DND-41 (cell line): ENCODE data around the gene SOD3.

Source experiments
- ATAC-seq: fragments of 200-7000 bp; cut with Tn5 transposase; 3 replicates; pipeline ENCODE4 v1.9.1; 2021; ENCODE audit warnings: low read depth; ENCODE audit not compliant: insufficient read depth
- DNase-seq: peaks from one replicate; pipeline ENCODE4 v3.0.0-alpha.2; 2020
- H2AFZ ChIP-seq: 2 replicates; pipeline ENCODE4 v1.6.0; 2012; ENCODE audit warnings: low read depth, low read length
- H3K27ac ChIP-seq: 2 replicates; pipeline ENCODE4 v1.5.1; 2012; ENCODE audit warnings: low read length, inconsistent platforms
- H3K27me3 ChIP-seq: fragments of 200-600 bp; sonication (generic); 2 replicates; pipeline ENCODE4 v1.6.0; 2012; ENCODE audit warnings: low read length, mild to moderate bottlenecking, inconsistent platforms; ENCODE audit not compliant: insufficient read depth, poor library complexity
- H3K36me3 ChIP-seq: 2 replicates; pipeline ENCODE4 v1.5.1; 2012; ENCODE audit warnings: low read length, inconsistent platforms; ENCODE audit not compliant: insufficient read depth
- H3K4me1 ChIP-seq: 2 replicates; pipeline ENCODE4 v1.5.1; 2012; ENCODE audit warnings: mild to moderate bottlenecking, low read length; ENCODE audit not compliant: insufficient read depth
- H3K4me2 ChIP-seq: 2 replicates; pipeline ENCODE4 v1.6.0; 2012; ENCODE audit warnings: mild to moderate bottlenecking, moderate library complexity, low read length, inconsistent platforms; ENCODE audit not compliant: insufficient read depth
- H3K4me3 ChIP-seq, 2 experiments: fragments of 200-600 bp in 1 of 2; shearing (Covaris generic) in 1 of 2; 2 replicates each; pipeline ENCODE4 v1.5.1; 2012 to 2016; ENCODE audit warnings: inconsistent platforms in 2 of 2, low read length in 2 of 2, mild to moderate bottlenecking in 2 of 2, low read depth in 1 of 2, moderate library complexity in 1 of 2
- H3K79me2 ChIP-seq: 2 replicates; pipeline ENCODE4 v1.6.0; 2012; ENCODE audit warnings: low read length, inconsistent platforms; ENCODE audit not compliant: insufficient read depth
- H3K9ac ChIP-seq: 2 replicates; pipeline ENCODE4 v1.6.0; 2012; ENCODE audit warnings: low read depth, mild to moderate bottlenecking, inconsistent platforms, low read length, moderate library complexity
- H3K9me3 ChIP-seq: 2 replicates; pipeline ENCODE4 v1.5.1; 2012; ENCODE audit warnings: low read length, moderate library complexity, mild to moderate bottlenecking, inconsistent platforms; ENCODE audit not compliant: insufficient read depth, severe bottlenecking
- H4K20me1 ChIP-seq: 2 replicates; pipeline ENCODE4 v1.6.0; 2012; ENCODE audit warnings: low read length; ENCODE audit not compliant: insufficient read depth
- EZH2 ChIP-seq: IDR thresholded peaks from 3 replicates; pipeline ENCODE4 v1.6.1; 2012; ENCODE audit warnings: borderline replicate concordance, low read depth, mild to moderate bottlenecking, moderate library complexity, low read length, inconsistent platforms; ENCODE audit not compliant: severe bottlenecking
- TF ChIP-seq, protein P1 (sequence below): IDR thresholded peaks from 2 replicates; pipeline ENCODE4 v1.5.1; 2012; ENCODE audit warnings: borderline replicate concordance, low read length, moderate library complexity, mild to moderate bottlenecking; ENCODE audit not compliant: poor library complexity, severe bottlenecking; ENCODE audit errors: extremely low read depth

The SOD3 gene

DNA sequence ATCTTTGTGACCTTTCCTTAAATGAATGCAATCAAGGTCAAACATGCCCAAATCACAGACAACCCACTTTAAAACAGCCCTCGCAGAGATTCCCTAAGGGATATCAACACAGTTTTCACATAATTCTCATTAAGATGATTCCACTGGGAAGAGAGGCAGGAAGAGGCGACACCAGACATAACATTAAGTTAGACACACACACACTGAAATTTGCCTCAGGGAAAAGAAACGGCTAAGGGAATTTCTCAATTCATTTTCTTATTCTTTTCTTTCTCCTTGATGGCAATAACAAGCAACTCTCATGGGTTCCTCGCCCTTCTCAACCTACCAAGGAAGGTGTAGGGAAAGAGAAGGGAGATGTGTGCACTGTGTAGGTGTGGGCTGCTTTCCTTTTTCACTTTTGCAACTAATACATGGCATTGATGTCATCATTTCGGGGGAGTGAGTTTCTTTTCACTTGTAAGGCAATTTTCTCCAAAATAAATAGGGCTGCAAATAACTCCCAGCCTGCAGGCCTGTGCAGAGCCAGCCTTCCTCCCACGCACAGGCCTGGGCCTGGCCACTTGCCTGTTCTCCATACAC, 41.4 kb downstream of the SOD3 start:
- H3K4me3 ChIP-seq = no peak overlapping the region
- no peak overlapping the region for H3K9ac ChIP-seq
- no peak overlapping the region for H3K4me2 ChIP-seq
- H2AFZ ChIP-seq = no peak overlapping the region
- no peaks in the 10 kb centered on the region for H3K79me2 ChIP-seq
- H3K27me3 ChIP-seq = no peaks in the 10 kb centered on the region
- H3K9me3 ChIP-seq = no peaks in the 10 kb centered on the region
- DNase-seq = no peak
- H3K27ac ChIP-seq = no peak overlapping the region
- ATAC-seq = no peak
- no peaks in the 10 kb centered on the region; the same call in 1 of the 2 replicates for H4K20me1 ChIP-seq
- H3K4me1 ChIP-seq = no peaks in the 10 kb centered on the region
- no peaks in the 10 kb centered on the region for H3K36me3 ChIP-seq
- TF ChIP-seq, protein P1, sequence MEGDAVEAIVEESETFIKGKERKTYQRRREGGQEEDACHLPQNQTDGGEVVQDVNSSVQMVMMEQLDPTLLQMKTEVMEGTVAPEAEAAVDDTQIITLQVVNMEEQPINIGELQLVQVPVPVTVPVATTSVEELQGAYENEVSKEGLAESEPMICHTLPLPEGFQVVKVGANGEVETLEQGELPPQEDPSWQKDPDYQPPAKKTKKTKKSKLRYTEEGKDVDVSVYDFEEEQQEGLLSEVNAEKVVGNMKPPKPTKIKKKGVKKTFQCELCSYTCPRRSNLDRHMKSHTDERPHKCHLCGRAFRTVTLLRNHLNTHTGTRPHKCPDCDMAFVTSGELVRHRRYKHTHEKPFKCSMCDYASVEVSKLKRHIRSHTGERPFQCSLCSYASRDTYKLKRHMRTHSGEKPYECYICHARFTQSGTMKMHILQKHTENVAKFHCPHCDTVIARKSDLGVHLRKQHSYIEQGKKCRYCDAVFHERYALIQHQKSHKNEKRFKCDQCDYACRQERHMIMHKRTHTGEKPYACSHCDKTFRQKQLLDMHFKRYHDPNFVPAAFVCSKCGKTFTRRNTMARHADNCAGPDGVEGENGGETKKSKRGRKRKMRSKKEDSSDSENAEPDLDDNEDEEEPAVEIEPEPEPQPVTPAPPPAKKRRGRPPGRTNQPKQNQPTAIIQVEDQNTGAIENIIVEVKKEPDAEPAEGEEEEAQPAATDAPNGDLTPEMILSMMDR = no peak
- TF ChIP-seq EZH2 = no peak

GRCh38 chr4:24837336-24837735, 42.0 kb downstream of the SOD3 start:
- H3K27ac ChIP-seq = no peak overlapping the region
- DNase-seq (no peak), ATAC-seq (no peak)
- no peaks in the 10 kb centered on the region for H3K36me3 ChIP-seq
- H3K79me2 ChIP-seq = no peaks in the 10 kb centered on the region
- no peaks in the 10 kb centered on the region for H3K4me1 ChIP-seq
- no peak overlapping the region for H2AFZ ChIP-seq
- H3K9me3 ChIP-seq = no peaks in the 10 kb centered on the region
- no peak for TF ChIP-seq EZH2
- TF ChIP-seq, protein P1 = no peak
- no peaks in the 10 kb centered on the region; the same call in 1 of the 2 replicates for H4K20me1 ChIP-seq
- H3K9ac ChIP-seq = no peak overlapping the region
- H3K27me3 ChIP-seq = no peaks in the 10 kb centered on the region
- H3K4me3 ChIP-seq = no peak overlapping the region
- H3K4me2 ChIP-seq = no peak overlapping the region

GRCh38 chr4:24837781-24838180, 42.4 kb downstream of the SOD3 start:
- no peaks in the 10 kb centered on the region for H3K9me3 ChIP-seq
- H3K4me1 ChIP-seq = no peaks in the 10 kb centered on the region
- H3K9ac ChIP-seq = no peak overlapping the region
- ATAC-seq (no peak), DNase-seq (no peak)
- H3K36me3 ChIP-seq = no peaks in the 10 kb centered on the region
- H3K27me3 ChIP-seq = no peaks in the 10 kb centered on the region
- no peak overlapping the region for H2AFZ ChIP-seq
- H3K4me3 ChIP-seq = no peak overlapping the region
- H3K79me2 ChIP-seq = no peaks in the 10 kb centered on the region
- H3K4me2 ChIP-seq = no peak overlapping the region
- H4K20me1 ChIP-seq = no peaks in the 10 kb centered on the region; the same call in 1 of the 2 replicates
- TF ChIP-seq, protein P1 = no peak
- H3K27ac ChIP-seq = no peak overlapping the region

DNA sequence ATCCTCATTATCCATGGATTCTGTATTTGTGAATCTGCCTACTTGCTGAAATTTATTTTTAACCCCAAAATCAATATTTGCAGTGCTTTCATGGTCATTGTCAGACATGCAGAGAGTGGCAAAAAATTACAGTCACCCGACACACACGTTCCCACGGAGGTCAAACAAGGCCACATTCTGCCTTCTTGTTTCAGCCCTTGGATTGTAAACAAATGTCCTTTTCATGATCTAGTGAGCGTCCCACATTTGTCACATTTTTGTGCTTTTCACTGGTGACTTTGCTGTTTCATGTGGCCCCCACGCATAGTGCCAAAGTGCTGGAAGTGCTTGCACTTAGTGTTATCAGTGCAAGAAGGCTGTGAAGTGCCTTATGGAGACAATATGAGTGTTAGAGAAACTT, 45.0 kb downstream of the SOD3 start:
- H3K36me3 ChIP-seq = no peaks in the 10 kb centered on the region
- DNase-seq = no peak
- no peak for ATAC-seq
- no peaks in the 10 kb centered on the region for H3K79me2 ChIP-seq
- no peaks in the 10 kb centered on the region for H3K9me3 ChIP-seq
- H3K4me3 ChIP-seq = no peak overlapping the region
- no peak overlapping the region for H3K4me2 ChIP-seq
- H3K4me1 ChIP-seq = no peaks in the 10 kb centered on the region
- H3K27me3 ChIP-seq = no peaks in the 10 kb centered on the region
- H4K20me1 ChIP-seq = no peaks in the 10 kb centered on the region; the same call in 1 of the 2 replicates
- no peak for TF ChIP-seq EZH2
- TF ChIP-seq, protein P1 = no peak
- H2AFZ ChIP-seq = no peak overlapping the region
- H3K9ac ChIP-seq = no peak overlapping the region
- H3K27ac ChIP-seq = no peak overlapping the region
